ENCODE measurements around the gene NUP153.

DNA sequence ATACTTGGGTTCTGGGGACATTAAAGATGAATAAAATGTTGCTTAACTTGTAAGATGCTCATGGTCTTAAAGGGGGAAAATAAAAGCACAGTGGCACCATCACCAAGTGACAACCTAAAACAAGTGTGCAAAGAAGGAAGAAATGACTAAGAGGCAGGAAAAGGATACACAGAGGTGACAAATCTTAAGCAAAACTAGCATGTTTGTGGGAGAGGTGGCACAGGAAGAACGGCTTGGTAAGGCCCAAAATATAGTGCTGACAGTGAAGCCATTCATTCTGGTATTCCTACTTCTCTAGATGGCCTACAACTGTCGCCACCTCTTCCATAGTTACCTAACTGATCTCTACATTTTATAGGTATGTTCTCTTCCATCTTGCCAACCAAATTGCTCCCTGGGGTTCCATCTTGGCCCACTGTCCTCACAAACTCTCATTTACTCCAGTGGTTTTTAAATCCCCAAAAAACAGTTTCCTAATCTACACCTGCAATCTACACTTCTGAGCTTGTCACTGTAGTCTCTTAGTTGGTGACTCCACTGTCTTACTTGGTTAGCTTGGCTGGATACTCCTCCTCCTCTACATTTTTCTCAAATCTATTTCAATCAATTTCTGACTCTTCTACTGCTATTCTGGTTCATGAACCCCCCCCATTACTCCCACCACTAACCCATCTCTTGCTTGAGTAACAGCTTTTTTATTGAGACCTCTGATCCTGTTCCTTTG, 73.1 kb downstream of the NUP153 start:
- TF ChIP-seq, protein P1, sequence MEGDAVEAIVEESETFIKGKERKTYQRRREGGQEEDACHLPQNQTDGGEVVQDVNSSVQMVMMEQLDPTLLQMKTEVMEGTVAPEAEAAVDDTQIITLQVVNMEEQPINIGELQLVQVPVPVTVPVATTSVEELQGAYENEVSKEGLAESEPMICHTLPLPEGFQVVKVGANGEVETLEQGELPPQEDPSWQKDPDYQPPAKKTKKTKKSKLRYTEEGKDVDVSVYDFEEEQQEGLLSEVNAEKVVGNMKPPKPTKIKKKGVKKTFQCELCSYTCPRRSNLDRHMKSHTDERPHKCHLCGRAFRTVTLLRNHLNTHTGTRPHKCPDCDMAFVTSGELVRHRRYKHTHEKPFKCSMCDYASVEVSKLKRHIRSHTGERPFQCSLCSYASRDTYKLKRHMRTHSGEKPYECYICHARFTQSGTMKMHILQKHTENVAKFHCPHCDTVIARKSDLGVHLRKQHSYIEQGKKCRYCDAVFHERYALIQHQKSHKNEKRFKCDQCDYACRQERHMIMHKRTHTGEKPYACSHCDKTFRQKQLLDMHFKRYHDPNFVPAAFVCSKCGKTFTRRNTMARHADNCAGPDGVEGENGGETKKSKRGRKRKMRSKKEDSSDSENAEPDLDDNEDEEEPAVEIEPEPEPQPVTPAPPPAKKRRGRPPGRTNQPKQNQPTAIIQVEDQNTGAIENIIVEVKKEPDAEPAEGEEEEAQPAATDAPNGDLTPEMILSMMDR (IDR thresholded peaks at IDR 0.05): no peak
- TF ChIP-seq POLR2A (IDR thresholded peaks at IDR 0.05; ENCODE audit: low read depth): no peak

Data from esophagus muscularis mucosa (tissue), 3 donors.